SU-DHL-6 (cell line): Measurements from ENCODE around the gene KCNIP4.

ENCODE experiments used
- H2AFZ ChIP-seq: fragments of 200-600 bp; sonication (generic); 2 replicates; pipeline ENCODE4 v1.6.1; 2014; ENCODE audit warnings: low read depth, mild to moderate bottlenecking, moderate library complexity, mixed read lengths, antibody characterized with exemption, low read length; ENCODE audit not compliant: severe bottlenecking
- H3F3A ChIP-seq: fragments of 200-600 bp; shearing (Covaris generic); 2 replicates; pipeline ENCODE4 v1.6.0; 2016; ENCODE audit warnings: antibody characterized with exemption, mild to moderate bottlenecking; ENCODE audit not compliant: insufficient read depth
- H3K27ac ChIP-seq: fragments of 200-600 bp; sonication (generic); 2 replicates; pipeline ENCODE4 v1.5.1; 2016; ENCODE audit warnings: low read depth, mild to moderate bottlenecking, low read length, moderate library complexity, mixed read lengths
- H3K27me3 ChIP-seq: fragments of 200-600 bp; sonication (generic), shearing (Covaris generic); 2 replicates; pipeline ENCODE4 v1.6.0; 2014; ENCODE audit warnings: mild to moderate bottlenecking, low read length
- H3K36me3 ChIP-seq: fragments of 200-600 bp; sonication (generic); 2 replicates; pipeline ENCODE4 v1.6.1; 2014; ENCODE audit warnings: mild to moderate bottlenecking, low read length, mixed read lengths
- H3K4me2 ChIP-seq: fragments of 300-600, 200-600 bp; shearing (Covaris generic), sonication (generic); 2 replicates; pipeline ENCODE4 v1.6.0; 2014; ENCODE audit warnings: low read length, low read depth, mild to moderate bottlenecking; ENCODE audit not compliant: poor library complexity, severe bottlenecking
- H3K4me3 ChIP-seq: fragments of 200-600 bp; sonication (generic); 2 replicates; pipeline ENCODE4 v1.5.1; 2014; ENCODE audit warnings: antibody characterized with exemption, low read length, mild to moderate bottlenecking, mixed read lengths; ENCODE audit not compliant: insufficient read depth, poor library complexity, severe bottlenecking
- H3K79me2 ChIP-seq: fragments of 200-600 bp; sonication (generic); 2 replicates; pipeline ENCODE4 v1.6.1; 2014; ENCODE audit warnings: mild to moderate bottlenecking, low read length, moderate library complexity; ENCODE audit not compliant: insufficient read depth
- H3K9ac ChIP-seq: fragments of 200-600 bp; sonication (generic); 2 replicates; pipeline ENCODE4 v1.7.0; 2014; ENCODE audit warnings: mild to moderate bottlenecking, low read length
- H3K9me2 ChIP-seq: fragments of 200-600 bp; sonication (generic); replicated peaks from 2 replicates; pipeline ENCODE4 v1.6.1; 2014; ENCODE audit warnings: low read length; ENCODE audit not compliant: insufficient read depth
- H3K9me3 ChIP-seq: fragments of 200-600 bp; sonication (generic); 2 replicates; pipeline ENCODE4 v1.6.1; 2014; ENCODE audit warnings: low read length, mixed read lengths; ENCODE audit not compliant: insufficient read depth
- H4K20me1 ChIP-seq: fragments of 200-600 bp; sonication (generic); 2 replicates; pipeline ENCODE4 v1.6.1; 2014; ENCODE audit warnings: low read depth, mild to moderate bottlenecking, antibody characterized with exemption, low read length, moderate library complexity, mixed read lengths
- EZH2phosphoT487 ChIP-seq: fragments of 200-600 bp; sonication (generic), shearing (Covaris generic); conservative IDR thresholded peaks from 2 replicates; pipeline ENCODE4 v1.6.1; 2018; ENCODE audit warnings: mild to moderate bottlenecking, antibody characterized with exemption, low read length, moderate library complexity, mixed read lengths
- TF ChIP-seq, protein P1 (sequence below): fragments of 200-600 bp; sonication (generic); IDR thresholded peaks from one replicate; pipeline ENCODE4 v1.5.1; 2017; ENCODE audit warnings: antibody characterized with exemption, mild to moderate bottlenecking, low read length, moderate library complexity; ENCODE audit not compliant: insufficient read depth, poor library complexity, severe bottlenecking

The KCNIP4 gene

DNA sequence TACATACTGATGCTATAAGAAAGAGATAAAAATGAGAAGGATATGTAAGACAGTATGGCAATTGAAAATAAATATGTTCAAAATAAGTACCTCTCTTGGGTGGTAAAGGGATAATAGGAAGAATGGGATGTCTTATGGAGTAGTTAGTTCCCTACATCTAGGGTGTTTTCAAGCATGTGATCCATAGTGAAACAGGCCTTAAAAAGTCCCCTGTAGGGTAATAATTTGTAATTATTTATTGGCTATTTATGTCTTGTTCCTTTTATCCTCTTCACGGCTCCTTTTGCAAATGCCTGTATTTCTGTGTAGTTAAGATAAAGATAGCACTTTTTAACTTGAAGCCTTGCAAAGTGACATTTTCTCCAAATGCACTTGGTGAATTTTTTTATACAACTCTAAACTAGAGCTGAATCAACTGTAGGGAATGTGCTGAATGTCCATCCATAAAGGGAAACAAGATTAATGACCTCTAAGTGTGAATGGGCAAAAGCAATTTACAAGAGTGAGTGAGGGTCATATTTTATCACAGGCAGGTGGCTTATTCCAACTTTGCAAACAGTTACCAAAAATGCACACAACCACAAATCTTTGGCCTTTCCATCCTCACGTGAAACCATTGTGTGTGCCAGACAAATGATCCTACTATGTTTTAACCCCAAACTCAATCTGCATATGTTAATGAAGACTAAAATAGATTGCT lies 299.0 kb downstream of the KCNIP4 start:
- Histone ChIP-seq H3K79me2 (no peaks in the 10 kb centered on the region), H3K4me3 (no peak overlapping the region), H4K20me1 (no peaks in the 10 kb centered on the region), H3K36me3 (no peaks in the 10 kb centered on the region), H3F3A (no peaks in the 10 kb centered on the region), H3K27ac (no peak overlapping the region), H3K9me3 (no peaks in the 10 kb centered on the region), H3K4me2 (no peak overlapping the region), H3K9me2 (no peaks in the 10 kb centered on the region), H3K27me3 (no peaks in the 10 kb centered on the region), H3K9ac (no peak overlapping the region), H2AFZ (no peak overlapping the region)
- TF ChIP-seq EZH2phosphoT487, result no peak
- TF ChIP-seq, protein P1, sequence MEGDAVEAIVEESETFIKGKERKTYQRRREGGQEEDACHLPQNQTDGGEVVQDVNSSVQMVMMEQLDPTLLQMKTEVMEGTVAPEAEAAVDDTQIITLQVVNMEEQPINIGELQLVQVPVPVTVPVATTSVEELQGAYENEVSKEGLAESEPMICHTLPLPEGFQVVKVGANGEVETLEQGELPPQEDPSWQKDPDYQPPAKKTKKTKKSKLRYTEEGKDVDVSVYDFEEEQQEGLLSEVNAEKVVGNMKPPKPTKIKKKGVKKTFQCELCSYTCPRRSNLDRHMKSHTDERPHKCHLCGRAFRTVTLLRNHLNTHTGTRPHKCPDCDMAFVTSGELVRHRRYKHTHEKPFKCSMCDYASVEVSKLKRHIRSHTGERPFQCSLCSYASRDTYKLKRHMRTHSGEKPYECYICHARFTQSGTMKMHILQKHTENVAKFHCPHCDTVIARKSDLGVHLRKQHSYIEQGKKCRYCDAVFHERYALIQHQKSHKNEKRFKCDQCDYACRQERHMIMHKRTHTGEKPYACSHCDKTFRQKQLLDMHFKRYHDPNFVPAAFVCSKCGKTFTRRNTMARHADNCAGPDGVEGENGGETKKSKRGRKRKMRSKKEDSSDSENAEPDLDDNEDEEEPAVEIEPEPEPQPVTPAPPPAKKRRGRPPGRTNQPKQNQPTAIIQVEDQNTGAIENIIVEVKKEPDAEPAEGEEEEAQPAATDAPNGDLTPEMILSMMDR, result no peak

DNA sequence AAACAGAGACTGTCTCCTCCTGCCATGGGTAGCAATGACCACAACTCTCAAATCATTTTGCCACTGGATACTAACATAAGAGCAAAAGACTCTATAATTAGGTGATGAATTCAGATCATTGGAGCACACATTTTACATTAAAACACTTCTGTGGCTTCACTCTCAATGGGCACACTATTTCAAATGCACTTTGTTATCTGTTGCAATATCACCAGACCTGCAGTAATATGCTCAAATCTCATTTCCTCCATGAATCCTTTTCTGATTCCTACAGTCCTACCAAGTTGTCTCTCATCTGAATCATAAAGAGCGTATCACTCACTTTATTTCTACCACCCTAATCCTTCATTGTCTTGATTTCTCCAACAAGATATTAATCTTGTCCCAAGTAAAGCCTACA lies 302.8 kb downstream of the KCNIP4 start:
- H3K4me3 ChIP-seq, result no peak overlapping the region
- no peak overlapping the region for H3K9ac ChIP-seq
- H3K9me2 ChIP-seq, result no peaks in the 10 kb centered on the region
- H3K27me3 ChIP-seq, result no peaks in the 10 kb centered on the region
- H3K4me2 ChIP-seq, result no peak overlapping the region
- H4K20me1 ChIP-seq, result no peaks in the 10 kb centered on the region
- no peaks in the 10 kb centered on the region for H3F3A ChIP-seq
- H3K27ac ChIP-seq, result no peak overlapping the region
- H3K9me3 ChIP-seq, result no peaks in the 10 kb centered on the region
- no peaks in the 10 kb centered on the region for H3K36me3 ChIP-seq
- no peak overlapping the region for H2AFZ ChIP-seq
- H3K79me2 ChIP-seq, result no peaks in the 10 kb centered on the region
- TF ChIP-seq, protein P1, result no peak
- TF ChIP-seq EZH2phosphoT487, result no peak

DNA sequence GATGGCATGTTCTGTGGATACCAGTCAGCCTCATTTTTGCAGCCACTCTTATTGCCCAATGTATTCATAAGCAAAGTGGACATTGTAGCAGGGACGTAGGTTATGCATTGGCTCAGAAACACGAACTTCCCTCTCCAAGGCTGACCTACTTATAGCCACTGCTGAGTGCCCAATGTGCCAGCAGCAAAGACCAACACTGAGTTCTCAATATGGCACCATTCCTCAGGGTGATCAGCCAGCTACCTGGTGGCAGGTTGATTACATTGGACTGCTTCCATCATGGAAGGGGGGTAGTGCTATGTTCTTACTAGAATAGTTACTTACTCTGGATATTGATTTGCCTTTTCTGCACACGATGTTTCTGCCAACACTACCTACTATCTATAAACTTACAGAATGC lies 306.9 kb downstream of the KCNIP4 start:
- Histone ChIP-seq H3F3A (no peaks in the 10 kb centered on the region), H3K27me3 (no peaks in the 10 kb centered on the region), H3K9me3 (no peaks in the 10 kb centered on the region), H3K36me3 (no peaks in the 10 kb centered on the region), H3K4me2 (no peak overlapping the region), H4K20me1 (no peaks in the 10 kb centered on the region), H3K79me2 (no peaks in the 10 kb centered on the region), H3K27ac (no peak overlapping the region), H2AFZ (no peak overlapping the region), H3K4me3 (no peak overlapping the region), H3K9me2 (no peaks in the 10 kb centered on the region), H3K9ac (no peak overlapping the region)
- TF ChIP-seq, protein P1, result no peak
- TF ChIP-seq EZH2phosphoT487, result no peak
